SK-N-MC (cell line): Measurements from ENCODE around the gene SLC41A3.
A peak's percentile ranks its signal among the peaks of the same experiment; 100 is the strongest.
"Not testable (repeated sequence)": the region's sequence is repeated elsewhere in the genome, so short reads cannot be mapped to it uniquely, and the experiment has no call there.

Experiments used
- DNase-seq: peaks from one replicate; pipeline ENCODE4 v3.0.0-alpha.2; 2011; ENCODE audit warnings: low read depth, low spot score
- H3K27ac ChIP-seq: fragments of 200-600 bp; sonication (generic); 2 replicates; pipeline ENCODE4 v1.5.1; 2016; ENCODE audit warnings: mixed run types
- H3K36me3 ChIP-seq: fragments of 200-600 bp; sonication (generic); 2 replicates; pipeline ENCODE4 v1.6.1; 2017; ENCODE audit warnings: antibody characterized with exemption, low read length, mixed read lengths; ENCODE audit not compliant: insufficient read depth
- H3K4me3 ChIP-seq: fragments of 200-600 bp; sonication (generic); 2 replicates; pipeline ENCODE4 v1.5.1; 2016
- H3K9ac ChIP-seq: fragments of 200-600 bp; sonication (generic); 2 replicates; pipeline ENCODE4 v1.8.0; 2017; ENCODE audit warnings: mixed run types, mixed read lengths; ENCODE audit not compliant: insufficient read length
- H3K9me3 ChIP-seq: fragments of 200-600 bp; sonication (generic); 2 replicates; pipeline ENCODE4 v1.6.1; 2017; ENCODE audit warnings: low read depth, mild to moderate bottlenecking, antibody characterized with exemption, low read length, moderate library complexity, mixed read lengths
- EZH2 ChIP-seq: fragments of 200-600 bp; sonication (generic); IDR thresholded peaks from one replicate; pipeline ENCODE4 v1.6.1; 2017; ENCODE audit warnings: antibody characterized with exemption
- FOXP2 ChIP-seq: optimal IDR thresholded peaks from 2 replicates; pipeline ENCODE3; 2011; ENCODE audit warnings: mild to moderate bottlenecking, moderate library complexity; ENCODE audit not compliant: insufficient read depth; ENCODE audit errors: extremely low read length, control extremely low read depth
- POLR2AphosphoS5 ChIP-seq: IDR thresholded peaks from 2 replicates; pipeline ENCODE4 v1.6.1; 2012; ENCODE audit warnings: mild to moderate bottlenecking, low read depth, low read length, borderline replicate concordance

The SLC41A3 gene

DNA sequence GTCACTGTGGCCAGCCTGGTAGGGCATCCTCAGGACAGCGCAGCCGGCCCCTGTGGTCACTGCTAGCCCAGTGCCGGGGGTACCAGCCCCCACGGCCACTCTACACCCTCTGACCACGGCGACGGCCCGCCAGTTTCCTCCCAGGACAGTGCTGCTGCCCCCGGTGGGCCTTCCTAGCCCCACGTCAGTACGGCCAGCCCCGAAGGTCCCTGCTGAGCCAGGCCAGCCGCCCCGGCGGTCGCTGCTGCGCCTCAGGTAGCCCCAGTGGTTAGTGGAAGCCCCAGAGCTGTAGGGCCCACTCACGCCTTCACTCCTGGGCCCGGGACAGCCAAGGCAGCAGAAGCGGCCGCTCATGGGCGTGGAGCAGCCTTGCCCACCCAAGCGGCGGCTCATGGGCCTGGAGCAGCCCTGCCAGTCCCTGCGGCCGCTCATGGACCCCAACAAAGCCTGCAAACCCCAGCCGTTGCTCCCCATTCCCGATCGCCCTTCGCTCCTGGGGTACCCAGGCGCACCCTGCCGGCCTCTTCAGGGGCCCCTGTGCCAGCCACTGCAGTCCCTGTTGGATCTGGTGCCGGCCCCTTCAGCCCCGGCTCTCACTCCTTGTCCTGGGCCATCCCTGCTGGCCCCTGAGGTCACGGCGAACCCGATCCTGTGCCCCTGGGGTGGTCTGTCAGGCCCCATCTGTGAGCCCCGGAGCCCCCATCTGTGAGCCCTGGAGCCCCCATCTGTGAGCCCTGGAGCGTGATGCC lies 124.4 kb downstream of the SLC41A3 start:
- Histone ChIP-seq H3K27ac (no peak overlapping the region), H3K4me3 (no peak overlapping the region), H3K9me3 (no peaks in the 10 kb centered on the region), H3K9ac (no peak overlapping the region), H3K36me3 (no peaks in the 10 kb centered on the region)
- TF ChIP-seq EZH2 (no peak), POLR2AphosphoS5 (no peak), FOXP2 (no peak)
- no peak for DNase-seq

DNA sequence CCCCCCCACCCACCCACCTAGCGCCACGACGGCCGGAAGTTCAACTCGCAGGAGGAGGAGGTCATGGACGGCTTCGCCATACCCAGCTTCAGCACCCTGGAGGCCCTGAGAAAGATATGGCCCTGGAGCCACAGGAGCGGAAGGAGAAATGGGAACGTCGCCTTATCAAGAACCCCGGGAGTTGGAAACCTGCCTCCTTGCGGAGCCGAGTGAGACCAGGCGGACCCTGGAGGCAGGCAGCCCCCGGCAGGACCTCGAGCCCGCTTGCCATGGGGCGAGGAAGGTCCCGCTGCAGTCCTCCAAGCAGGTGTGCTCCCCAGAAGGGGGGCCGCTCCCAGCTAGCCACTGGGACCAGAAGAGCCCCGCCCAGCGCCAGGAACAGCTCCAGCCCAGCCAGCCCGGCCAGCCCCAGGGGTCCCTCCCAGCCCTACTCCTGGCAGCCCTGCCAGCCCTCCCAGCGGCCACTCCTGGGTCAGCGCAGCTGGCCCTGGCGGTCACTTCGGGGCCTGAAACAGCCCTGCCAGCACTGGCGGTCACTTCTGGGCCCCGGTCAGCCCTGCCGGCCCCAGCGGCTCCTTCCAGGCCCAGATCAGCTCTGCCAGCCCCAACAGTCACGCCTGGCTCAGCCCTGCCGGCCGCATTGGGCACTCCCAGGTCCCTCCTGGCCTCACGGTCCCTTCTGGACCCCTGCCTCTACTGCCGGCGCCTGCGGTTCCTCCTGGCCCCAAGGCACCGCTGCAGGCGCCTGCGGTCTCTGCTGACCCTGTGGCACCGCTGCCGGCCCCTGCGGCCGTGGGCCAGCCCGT lies 125.2 kb downstream of the SLC41A3 start:
- H3K4me3 ChIP-seq = no peak overlapping the region
- H3K9ac ChIP-seq = no peak overlapping the region
- no peaks in the 10 kb centered on the region for H3K36me3 ChIP-seq
- no peaks in the 10 kb centered on the region for H3K9me3 ChIP-seq
- no peak overlapping the region for H3K27ac ChIP-seq
- DNase-seq = no peak
- TF ChIP-seq POLR2AphosphoS5 (no peak), EZH2 (no peak), FOXP2 (no peak)

DNA sequence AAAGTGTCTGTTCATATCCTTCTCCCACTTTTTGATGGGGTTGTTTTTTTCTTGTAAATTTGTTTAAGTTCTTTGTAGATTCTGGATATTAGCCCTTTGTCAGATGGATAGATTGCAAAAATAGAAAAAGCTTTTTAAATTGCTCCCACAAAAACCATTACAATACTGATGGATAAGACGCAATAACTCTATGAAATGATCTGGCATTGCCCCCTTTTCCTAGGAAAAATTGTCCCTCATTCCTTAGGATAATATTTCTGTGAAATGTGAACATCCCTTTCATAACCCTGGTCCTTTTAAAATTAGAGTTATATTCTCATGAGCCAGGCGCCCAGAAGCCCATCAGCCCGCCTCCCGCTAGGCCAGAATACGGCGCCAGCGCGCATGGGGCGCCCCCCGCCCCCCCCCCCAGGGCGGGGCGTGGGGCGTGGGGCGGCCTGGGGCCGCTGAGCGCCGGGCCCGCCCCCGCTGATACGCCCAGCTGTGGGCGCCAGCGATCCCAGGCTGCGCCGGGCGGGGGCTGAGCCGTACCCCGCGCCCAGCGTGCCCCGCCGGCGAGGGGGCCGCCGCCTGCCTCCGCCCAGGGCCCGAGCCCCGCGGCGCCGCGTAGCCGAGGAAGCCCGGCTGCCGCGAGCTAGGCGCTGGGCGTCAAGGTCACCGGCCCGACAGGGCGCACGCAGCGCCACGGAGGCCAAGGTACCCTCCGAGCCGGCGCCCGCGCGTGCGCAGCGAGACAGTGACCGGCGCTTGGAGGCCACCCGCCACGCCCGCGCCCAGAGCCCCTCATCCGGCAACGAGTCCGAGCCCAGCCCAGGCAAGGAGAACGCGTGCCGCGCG lies 126.0 kb downstream of the SLC41A3 start:
- no peaks in the 10 kb centered on the region for H3K36me3 ChIP-seq
- no peak for DNase-seq
- TF ChIP-seq POLR2AphosphoS5 (no peak), EZH2 (no peak), FOXP2 (no peak)
- no peaks in the 10 kb centered on the region for H3K9me3 ChIP-seq
- no peak overlapping the region for H3K27ac ChIP-seq
- peak overlapping the region; percentile 53 for H3K4me3 ChIP-seq
- H3K9ac ChIP-seq = no peak overlapping the region

DNA sequence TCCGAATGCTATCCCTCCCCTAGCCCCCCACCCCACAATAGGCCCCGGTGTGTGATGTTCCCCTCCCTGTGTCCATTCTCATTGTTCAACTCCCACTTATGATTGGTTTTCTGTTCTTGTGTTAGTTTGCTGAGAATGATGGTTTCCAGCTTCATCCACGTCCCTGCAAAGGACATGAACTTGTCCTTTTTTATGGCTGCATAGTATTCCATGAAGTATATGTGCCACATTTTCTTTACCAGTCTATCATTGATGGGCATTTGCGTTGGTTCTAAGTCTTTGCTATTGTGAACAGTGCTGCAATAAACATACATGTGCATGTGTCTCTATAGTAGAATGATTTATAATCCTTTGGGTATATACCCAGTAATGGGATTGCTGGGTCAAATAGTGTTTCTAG lies 126.9 kb downstream of the SLC41A3 start:
- H3K4me3 ChIP-seq, H3K9me3 ChIP-seq, H3K9ac ChIP-seq: not testable (repeated sequence)

More for the DNA sequence above, 126.9 kb downstream of the SLC41A3 start:
- not testable (repeated sequence) for H3K36me3 ChIP-seq, DNase-seq, H3K27ac ChIP-seq
